Peyer's patch (tissue), 4 donors: ENCODE measurements around the gene HOXD11.

Source experiments
- CTCF ChIP-seq, 6 experiments: fragments of 450-650 bp in 4 of 6; fragments of 200-600 bp in 2 of 6; sonication (generic) in 1 of 6; IDR thresholded peaks; one replicate each; pipeline ENCODE4 v1.5.1; 2017 to 2019; ENCODE audit warnings: antibody characterized with exemption in 6 of 6, mild to moderate bottlenecking in 3 of 6, moderate library complexity in 1 of 6
- POLR2A ChIP-seq, 2 donors: fragments of 450-650 bp; IDR thresholded peaks; one replicate each; pipeline ENCODE4 v1.5.1; 2017; ENCODE audit warnings: antibody characterized with exemption in 2 of 2, mild to moderate bottlenecking in 2 of 2, moderate library complexity in 2 of 2

DNA sequence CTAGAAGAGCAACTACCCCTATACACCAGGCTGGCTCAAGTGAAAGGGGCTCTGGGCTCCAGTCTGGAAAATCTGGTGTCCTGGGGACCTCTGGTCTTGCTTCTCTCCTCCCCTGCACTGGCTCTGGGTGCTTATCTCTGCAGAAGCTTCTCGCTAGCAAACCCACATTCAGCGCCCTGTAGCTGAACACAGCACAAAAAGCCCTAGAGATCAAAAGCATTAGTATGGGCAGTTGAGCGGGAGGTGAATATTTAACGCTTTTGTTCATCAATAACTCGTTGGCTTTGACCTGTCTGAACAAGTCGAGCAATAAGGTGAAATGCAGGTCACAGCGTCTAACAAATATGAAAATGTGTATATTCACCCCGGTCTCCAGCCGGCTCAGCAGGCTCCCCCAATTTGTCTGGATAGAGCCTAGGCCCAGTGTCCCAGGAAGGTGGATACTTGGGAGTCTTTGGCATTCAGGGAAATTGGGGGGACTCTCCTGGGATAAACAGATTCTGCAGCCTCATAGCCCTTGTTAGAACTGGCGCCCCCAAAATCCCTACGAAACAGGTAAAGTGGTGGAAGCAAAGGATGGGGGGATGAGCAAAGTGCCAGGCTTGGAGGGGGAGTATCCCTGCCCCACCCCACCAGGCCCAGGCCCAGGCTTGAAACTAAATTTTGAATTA, 41.8 kb downstream of the HOXD11 start:
- no peak for TF ChIP-seq CTCF (IDR thresholded peaks at IDR 0.05)
- TF ChIP-seq POLR2A (IDR thresholded peaks at IDR 0.05) = no peak
